Activated T-helper 1 cell treated with anti-CD3 and anti-CD28 coated beads, Interleukin-12 subunit alpha, Interleukin-12 subunit beta, Interleukin-2, Interleukin-4 antibody, amounts not matched to agents 30 ng/mL and 10 ng/mL and 1 ng/mL, durations not matched to agents 14 hours and 24 hours and 36 hours (primary cell): ENCODE measurements around the gene PLOD3. TPM values are rescaled to one million over a fixed set of nuclear protein-coding genes. Genes with fewer than 3 reads are reported as not detected.

Experiments used
- DNase-seq: peaks from one replicate; pipeline ENCODE4 v3.0.0; 2021; ENCODE audit warnings: low spot score
- H3K27ac Mint-ChIP-seq: one replicate; pipeline ENCODE4 v1.8.0; 2021; ENCODE audit warnings: mild to moderate bottlenecking, mixed read lengths
- H3K27me3 Mint-ChIP-seq: one replicate; pipeline ENCODE4 v1.8.0; 2022; ENCODE audit warnings: mild to moderate bottlenecking, moderate library complexity, mixed read lengths; ENCODE audit not compliant: insufficient read depth
- H3K36me3 Mint-ChIP-seq: one replicate; pipeline ENCODE4 v1.8.0; 2021; ENCODE audit warnings: low read depth, mixed read lengths
- H3K4me1 Mint-ChIP-seq: one replicate; pipeline ENCODE4 v1.8.0; 2021; ENCODE audit warnings: low read depth, mixed read lengths
- H3K4me3 Mint-ChIP-seq: one replicate; pipeline ENCODE4 v1.8.0; 2021; ENCODE audit warnings: mild to moderate bottlenecking, moderate library complexity, mixed read lengths
- H3K9me3 Mint-ChIP-seq: one replicate; pipeline ENCODE4 v1.8.0; 2021; ENCODE audit warnings: mixed read lengths
- intact Hi-C: fragments of 100-400 bp; cut with micrococcal nuclease; formaldehyde crosslinking; loops from one replicate; pipeline ENCODE4 v1.15.1; 2024
- total RNA-seq: library from RNA; stranded (reverse); gene quantifications from 2 replicates; pipeline ENCODE4 v1.2.3, GENCODE V29; 2022

Gene PLOD3
- total RNA-seq, 1 donor from 2014 or later = 65.2 TPM

DNA sequence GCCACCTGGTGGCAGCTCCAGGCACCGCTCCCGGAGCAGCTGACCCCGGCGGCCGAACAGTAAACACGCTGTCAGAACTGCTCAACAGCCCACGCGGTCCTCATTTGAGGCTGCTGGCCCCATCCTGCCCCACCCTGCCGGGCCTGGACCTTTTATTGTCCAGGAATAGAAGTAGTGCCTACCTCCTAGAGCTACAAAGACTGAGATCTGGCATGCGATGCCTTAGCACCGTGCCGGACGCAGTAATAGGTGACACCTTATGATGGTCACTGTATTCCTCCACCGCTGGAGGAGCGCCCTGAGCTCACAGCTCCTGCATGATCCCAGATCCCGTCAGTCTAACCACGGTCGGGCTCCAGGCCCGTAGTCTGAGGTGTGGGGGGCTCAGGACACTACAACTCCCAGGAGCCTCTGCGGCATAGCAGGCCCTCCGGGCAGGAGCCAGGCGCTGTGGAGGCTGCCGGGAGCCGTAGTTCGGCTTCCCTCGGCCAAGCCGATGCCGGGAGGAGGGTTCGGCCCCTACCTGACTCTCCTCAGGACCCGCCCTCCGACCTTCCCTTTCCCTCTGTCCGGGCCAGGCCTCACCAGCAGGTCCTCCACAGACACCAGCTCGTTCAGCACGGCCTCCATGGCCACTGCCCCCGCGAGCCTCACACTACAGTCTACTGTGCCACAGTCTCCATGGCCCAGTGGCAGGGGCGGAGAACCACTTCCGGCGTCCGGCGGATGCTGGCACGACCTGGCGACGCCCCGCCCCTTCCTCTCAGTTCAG is 27.2 kb upstream of the PLOD3 start, which contains the start of gene FIS1:
Gene FIS1, minus strand, starts transcription at position 707 of the 772 bp plus-strand sequence. Its CDS starts 77 bp downstream, at position 630.
- intact Hi-C loops = loop anchor here (1.0 to 5.0 kb wide), 8 partner anchors 8 to 808 kb away; partner anchors contain the start of genes ACHE, AP1S1, IFT22 and PPP1R35
- Mint-ChIP-seq H3K27ac (peak within 1 kb of the TSS; percentile 98), H3K36me3 (peaks cover 22% of the 10 kb centered on the region), H3K4me3 (peak within 1 kb of the TSS; percentile 94), H3K27me3 (no peaks in the 10 kb centered on the region), H3K4me1 (peaks cover 24% of the 10 kb centered on the region), H3K9me3 (no peaks in the 10 kb centered on the region)
- peak; percentile 91 for DNase-seq

DNA sequence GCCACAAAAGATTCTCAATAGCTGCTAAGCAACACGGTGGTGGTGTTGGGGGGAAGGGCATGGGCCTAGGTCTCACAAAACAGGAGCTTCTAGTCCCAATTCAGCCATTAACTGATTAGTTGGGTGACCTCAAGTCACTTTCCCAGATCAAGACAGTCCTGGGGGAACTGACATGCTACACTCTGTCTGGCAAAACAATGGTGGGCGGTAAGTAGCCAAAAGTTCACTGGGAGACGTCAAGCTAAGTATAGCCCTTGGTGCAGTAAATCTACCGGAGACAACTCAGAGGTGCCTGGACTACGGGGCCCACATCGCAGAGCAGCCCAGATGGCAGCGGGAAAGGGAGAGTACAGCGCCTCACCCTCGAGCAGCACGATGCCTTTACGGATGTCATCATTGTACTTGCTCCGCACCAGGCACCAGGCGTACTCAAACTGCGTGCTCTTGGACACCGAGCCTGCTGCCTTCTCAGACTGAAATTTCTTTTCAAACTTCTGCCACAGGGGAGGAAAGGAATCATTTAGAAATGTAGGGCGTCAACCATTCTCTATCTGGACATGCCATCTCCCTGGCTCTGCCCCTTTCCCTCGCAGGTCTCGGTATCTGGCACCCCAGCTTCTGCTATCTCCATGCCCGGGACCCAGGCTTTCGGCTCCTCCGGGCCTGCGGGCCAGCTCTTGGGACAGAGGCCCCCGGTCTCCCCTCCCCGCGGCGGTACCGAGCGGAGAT is 26.4 kb upstream of the PLOD3 start:
- Mint-ChIP-seq H3K27me3 (no peaks in the 10 kb centered on the region), H3K36me3 (peaks cover 21% of the 10 kb centered on the region), H3K27ac (peak overlapping the region; percentile 98), H3K9me3 (no peaks in the 10 kb centered on the region), H3K4me1 (peaks cover 24% of the 10 kb centered on the region), H3K4me3 (peak overlapping the region; percentile 94)
- DNase-seq = no peak
- intact Hi-C loops = loop anchor here (1.0 to 5.0 kb wide), 8 partner anchors 8 to 808 kb away; partner anchors contain the start of genes ACHE, AP1S1, IFT22 and PPP1R35

DNA sequence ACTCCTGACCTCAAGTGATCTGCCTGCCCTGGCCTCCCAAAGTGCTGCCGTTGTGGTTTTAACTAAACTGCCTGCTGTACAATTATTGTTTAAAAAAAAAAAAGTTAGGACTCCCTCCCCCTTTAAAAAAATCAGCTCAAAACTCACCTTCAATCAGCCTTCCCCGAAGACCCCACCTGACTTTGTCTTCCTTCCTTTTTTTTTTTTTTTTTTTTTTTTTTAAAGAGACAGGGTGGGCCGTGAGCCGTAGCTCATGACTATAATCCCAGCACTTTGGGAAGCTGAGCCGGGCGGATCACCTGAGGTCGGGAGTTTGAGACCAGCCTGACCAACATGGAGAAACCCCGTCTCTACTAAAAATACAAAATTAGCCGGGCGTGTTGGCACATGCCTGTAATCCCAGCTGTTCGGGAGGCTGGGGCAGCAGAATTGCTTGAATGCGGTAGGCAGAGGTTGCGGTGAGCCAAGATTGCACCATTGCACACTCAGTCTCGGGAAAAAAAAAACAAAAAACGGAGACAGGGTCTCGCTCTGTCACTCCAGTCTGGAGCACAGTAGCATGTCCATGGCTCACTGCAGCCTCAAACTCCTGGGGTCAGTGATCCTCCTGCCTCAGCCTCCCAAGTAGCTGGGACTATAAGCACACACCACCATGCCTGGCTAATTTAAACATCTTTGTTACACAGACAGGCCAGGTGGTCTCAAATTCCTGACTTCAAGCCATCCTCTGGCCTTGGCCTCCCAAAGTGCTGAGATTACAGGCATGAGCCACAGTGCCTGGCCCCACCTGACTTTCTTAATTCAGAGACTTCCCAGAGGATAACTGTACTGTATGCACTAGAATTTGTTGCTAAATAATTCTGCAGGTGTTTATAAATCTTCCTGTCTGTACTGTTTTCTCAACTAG is 24.3 kb upstream of the PLOD3 start:
- Mint-ChIP-seq H3K36me3 (peaks cover 15% of the 10 kb centered on the region), H3K27ac (no peak overlapping the region), H3K4me1 (peaks cover 19% of the 10 kb centered on the region), H3K9me3 (no peaks in the 10 kb centered on the region), H3K4me3 (no peak overlapping the region), H3K27me3 (no peaks in the 10 kb centered on the region)
- no peak for DNase-seq
- intact Hi-C loops = loop anchor here (5.0 kb wide), 1 partner anchor 344 kb away; the partner anchor contains the start of gene ACHE

GRCh38 chr7:101241015-101241363 is 23.6 kb upstream of the PLOD3 start:
- DNase-seq = no peak
- intact Hi-C loops = loop anchor here (5.0 kb wide), 1 partner anchor 344 kb away; the partner anchor contains the start of gene ACHE
- Mint-ChIP-seq H3K36me3 (peaks cover 15% of the 10 kb centered on the region), H3K27me3 (no peaks in the 10 kb centered on the region), H3K4me1 (peaks cover 19% of the 10 kb centered on the region), H3K27ac (no peak overlapping the region), H3K9me3 (no peaks in the 10 kb centered on the region), H3K4me3 (no peak overlapping the region)

- Mint-ChIP-seq H3K27ac (no peak overlapping the region), H3K9me3 (no peaks in the 10 kb centered on the region), H3K36me3 (peaks cover 10% of the 10 kb centered on the region), H3K4me1 (peaks cover 14% of the 10 kb centered on the region), H3K4me3 (no peak overlapping the region), H3K27me3 (no peaks in the 10 kb centered on the region)
- DNase-seq = no peak
- intact Hi-C loops = loop anchor here (5.0 kb wide), 1 partner anchor 343 kb away; the partner anchor contains the start of gene ACHE
Observed at GRCh38 chr7:101240226-101241014, 23.0 kb upstream of the PLOD3 start.

- Mint-ChIP-seq H3K27me3 (no peaks in the 10 kb centered on the region), H3K27ac (no peak overlapping the region), H3K9me3 (no peaks in the 10 kb centered on the region), H3K36me3 (peaks cover 12% of the 10 kb centered on the region), H3K4me3 (no peak overlapping the region), H3K4me1 (peaks cover 8% of the 10 kb centered on the region)
- DNase-seq = no peak
- intact Hi-C loops = loop anchor here (5.0 kb wide), 1 partner anchor 343 kb away; the partner anchor contains the start of gene ACHE
Observed at GRCh38 chr7:101239951-101240220, 22.5 kb upstream of the PLOD3 start.

DNA sequence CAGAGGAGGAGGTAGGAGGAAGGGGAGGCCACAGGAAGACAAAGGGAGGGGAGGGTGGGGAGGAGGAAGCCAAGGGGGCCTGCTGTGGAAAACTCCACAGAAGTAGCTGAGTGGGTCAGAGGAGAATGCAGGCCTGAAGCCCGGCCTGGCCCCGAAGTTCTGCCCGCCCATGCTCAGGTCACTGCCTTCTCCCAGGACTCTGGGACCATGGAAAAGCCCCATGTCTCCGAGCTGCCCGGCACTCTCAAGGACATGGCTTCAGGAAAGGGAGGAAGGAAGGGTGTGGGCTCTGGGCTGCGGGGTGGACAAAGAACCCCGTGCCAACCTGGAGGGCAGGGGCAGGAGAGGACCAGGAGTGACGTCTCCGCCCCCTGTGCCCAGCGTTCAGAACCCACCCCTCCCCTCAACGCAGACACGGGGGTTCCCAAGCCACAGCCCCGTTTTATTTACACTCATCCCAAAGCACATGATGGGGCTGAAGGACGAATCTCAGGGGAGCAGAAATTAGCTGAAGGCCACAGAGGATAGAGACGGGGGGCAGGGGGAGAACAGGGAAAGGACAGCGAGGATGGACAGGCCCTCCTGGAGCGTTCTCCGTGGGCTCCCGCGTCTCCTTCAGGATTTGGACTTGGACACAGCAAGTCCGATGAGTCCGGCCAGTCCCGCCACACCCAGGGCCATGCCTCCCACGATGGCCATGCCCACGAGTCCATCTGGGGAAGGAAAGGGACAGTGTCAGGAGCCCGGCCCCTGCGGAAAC is 22.0 kb upstream of the PLOD3 start:
- Mint-ChIP-seq H3K9me3 (no peaks in the 10 kb centered on the region), H3K27ac (no peak overlapping the region), H3K4me1 (peaks cover 8% of the 10 kb centered on the region), H3K4me3 (no peak overlapping the region), H3K27me3 (no peaks in the 10 kb centered on the region), H3K36me3 (peaks cover 12% of the 10 kb centered on the region)
- intact Hi-C loops = no loop called here
- DNase-seq = no peak

DNA sequence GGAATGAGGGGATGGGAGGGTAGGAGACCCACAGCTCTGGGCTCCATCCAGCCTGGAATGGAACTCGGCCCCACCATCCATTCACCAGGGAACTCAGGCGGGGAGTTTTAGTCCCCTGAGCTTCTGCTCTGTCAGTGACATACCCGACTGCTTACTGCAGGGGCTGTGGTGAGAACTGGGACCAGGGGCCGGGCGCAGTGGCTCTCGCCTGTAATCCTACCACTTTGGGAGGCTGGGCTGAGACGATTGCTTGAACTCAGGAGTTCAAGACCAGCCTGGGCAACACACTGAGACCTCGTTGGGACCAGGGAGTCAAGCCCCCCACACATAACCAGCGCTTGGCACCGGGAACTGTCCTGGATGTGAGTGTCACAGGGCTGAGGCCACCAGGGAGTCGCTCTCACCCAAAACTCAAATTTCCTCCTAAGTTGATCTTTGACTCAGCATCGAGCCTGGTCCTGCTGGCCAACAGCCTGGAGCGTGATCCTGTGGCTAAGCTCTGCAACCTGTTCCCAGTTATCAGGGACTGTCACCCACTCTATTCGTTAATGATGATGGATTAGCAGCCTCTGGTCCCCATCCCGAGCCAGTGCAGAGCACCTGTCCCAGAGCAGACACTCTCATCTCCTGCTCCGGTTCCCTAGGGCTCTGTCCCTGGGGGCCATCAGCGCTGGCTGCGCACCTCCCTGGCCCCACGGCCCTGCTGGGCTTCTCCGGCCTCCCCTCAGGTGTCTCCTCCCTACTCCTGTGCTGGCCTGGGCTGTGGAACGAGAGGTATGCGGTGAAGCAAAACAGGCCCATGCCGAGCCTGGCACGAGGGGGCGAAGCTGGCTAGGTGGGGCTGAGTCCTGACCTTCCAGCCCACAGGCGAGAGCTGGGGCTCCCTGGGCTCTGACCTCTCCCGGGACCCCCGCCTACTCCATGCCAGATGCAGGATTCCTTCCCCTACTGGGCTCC is 21.1 kb upstream of the PLOD3 start:
- DNase-seq = no peak
- no peaks in the 10 kb centered on the region for H3K9me3 Mint-ChIP-seq
- H3K4me1 Mint-ChIP-seq = peaks cover 2% of the 10 kb centered on the region
- peaks cover 7% of the 10 kb centered on the region for H3K36me3 Mint-ChIP-seq
- no peak overlapping the region for H3K27ac Mint-ChIP-seq
- H3K27me3 Mint-ChIP-seq = no peaks in the 10 kb centered on the region
- no peak overlapping the region for H3K4me3 Mint-ChIP-seq
- intact Hi-C loops = no loop called here

DNA sequence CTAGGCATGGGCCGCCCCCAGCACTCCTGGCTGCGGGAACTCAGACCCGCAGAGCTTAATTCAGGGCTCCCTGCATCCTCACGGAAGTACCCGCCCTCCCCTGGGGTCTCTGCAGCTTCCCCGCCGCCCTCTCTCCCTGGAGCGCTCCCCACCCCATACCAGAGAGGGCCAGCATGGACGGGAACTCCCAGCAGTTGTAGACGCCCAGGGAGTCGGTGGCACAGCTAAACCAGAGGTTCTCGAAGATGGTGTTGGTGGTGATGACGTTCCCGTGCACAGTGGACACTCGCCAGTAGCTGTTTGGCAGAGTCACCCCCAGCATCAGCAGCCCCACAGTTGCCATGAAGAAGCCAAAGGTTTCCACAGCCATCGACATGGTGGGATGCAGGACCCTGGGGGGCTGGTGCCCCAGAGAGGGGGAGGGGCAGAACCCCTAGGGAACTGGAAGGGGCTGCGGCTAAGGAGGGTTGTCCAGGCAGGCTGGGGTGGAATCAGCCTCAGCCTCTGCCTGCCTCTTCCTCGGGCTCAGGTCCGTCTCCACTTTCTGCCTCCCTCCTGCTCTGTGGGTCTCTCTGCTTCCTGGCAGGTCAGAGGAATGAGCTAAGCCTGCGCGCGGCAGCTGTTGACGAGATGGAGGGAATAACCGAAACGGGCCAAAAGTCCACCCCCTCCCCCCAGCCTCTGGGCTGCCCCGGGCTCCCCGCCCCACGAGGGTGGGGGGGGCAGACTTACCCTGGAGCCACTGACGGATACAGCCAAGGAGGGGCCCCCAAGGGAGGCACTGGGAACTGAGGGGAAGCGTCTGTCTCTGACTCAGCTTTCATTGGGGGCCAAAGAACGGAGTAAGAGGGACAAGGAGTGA is 20.1 kb upstream of the PLOD3 start, which contains the start of gene CLDN15:
Gene CLDN15, minus strand, starts transcription at position 597 of the 862 bp plus-strand sequence. Its CDS starts 221 bp downstream, at position 376.
- H3K36me3 Mint-ChIP-seq = peaks cover 6% of the 10 kb centered on the region
- H3K9me3 Mint-ChIP-seq = no peaks in the 10 kb centered on the region
- H3K4me3 Mint-ChIP-seq = no peak within 1 kb of the TSS
- intact Hi-C loops = no loop called here
- no peaks in the 10 kb centered on the region for H3K4me1 Mint-ChIP-seq
- DNase-seq = no peak
- H3K27me3 Mint-ChIP-seq = no peaks in the 10 kb centered on the region
- no peak within 1 kb of the TSS for H3K27ac Mint-ChIP-seq

GRCh38 chr7:101236292-101236835 is 19.0 kb upstream of the PLOD3 start:
- Mint-ChIP-seq H3K36me3 (peaks cover 6% of the 10 kb centered on the region), H3K4me3 (no peak overlapping the region), H3K9me3 (no peaks in the 10 kb centered on the region), H3K27me3 (no peaks in the 10 kb centered on the region), H3K27ac (no peak overlapping the region), H3K4me1 (no peaks in the 10 kb centered on the region)
- intact Hi-C loops = no loop called here
- no peak for DNase-seq
